NCI-H345 (cell line): ENCODE results near the gene TFEB.
A peak's percentile ranks its signal among the peaks of the same experiment; 100 is the strongest.

Experiments
- DNase-seq: peaks from one replicate; lab custom pipeline; 2025; lab: John Stamatoyannopoulos, UW

TFEB gene

GRCh38 chr6:41638002-41638934 is 97.1 kb downstream of the TFEB start, which contains the start of gene MDFI:
Gene MDFI (plus strand): TSS chr6:41638468. CDS start chr6:41638750, 282 bp downstream.
- peak; percentile 4 for DNase-seq

- no peak for DNase-seq
These were observed 98.0 kb downstream of the TFEB start for GRCh38 chr6:41637194-41638001.

GRCh38 chr6:41636833-41637193 is 98.6 kb downstream of the TFEB start:
- no peak for DNase-seq

- DNase-seq = no peak
These were observed 100.0 kb downstream of the TFEB start for GRCh38 chr6:41635365-41635764.

- DNase-seq = no peak
These were observed 100.8 kb downstream of the TFEB start for GRCh38 chr6:41634657-41635056.
